HFF-Myc (cell line): Measurements from ENCODE around the gene PDE6B.
"Not testable (repeated sequence)": the region's sequence is repeated elsewhere in the genome, so short reads cannot be mapped to it uniquely, and the experiment has no call there.

Experiments used
- DNase-seq: peaks from one replicate; pipeline ENCODE4 v3.0.0-alpha.2; 2011; ENCODE audit warnings: low read depth; ENCODE audit errors: extremely low read depth
- H3K4me3 ChIP-seq: replicated peaks from 2 replicates; pipeline ENCODE4 v1.5.1; 2011; ENCODE audit warnings: low read depth, mild to moderate bottlenecking, control low read depth, low read length
- TF ChIP-seq, protein P1 (sequence below): IDR thresholded peaks from 2 replicates; pipeline ENCODE4 v1.5.1; 2012; ENCODE audit warnings: mild to moderate bottlenecking, low read depth, low read length, control low read depth; ENCODE audit errors: missing control alignments

PDE6B gene

DNA sequence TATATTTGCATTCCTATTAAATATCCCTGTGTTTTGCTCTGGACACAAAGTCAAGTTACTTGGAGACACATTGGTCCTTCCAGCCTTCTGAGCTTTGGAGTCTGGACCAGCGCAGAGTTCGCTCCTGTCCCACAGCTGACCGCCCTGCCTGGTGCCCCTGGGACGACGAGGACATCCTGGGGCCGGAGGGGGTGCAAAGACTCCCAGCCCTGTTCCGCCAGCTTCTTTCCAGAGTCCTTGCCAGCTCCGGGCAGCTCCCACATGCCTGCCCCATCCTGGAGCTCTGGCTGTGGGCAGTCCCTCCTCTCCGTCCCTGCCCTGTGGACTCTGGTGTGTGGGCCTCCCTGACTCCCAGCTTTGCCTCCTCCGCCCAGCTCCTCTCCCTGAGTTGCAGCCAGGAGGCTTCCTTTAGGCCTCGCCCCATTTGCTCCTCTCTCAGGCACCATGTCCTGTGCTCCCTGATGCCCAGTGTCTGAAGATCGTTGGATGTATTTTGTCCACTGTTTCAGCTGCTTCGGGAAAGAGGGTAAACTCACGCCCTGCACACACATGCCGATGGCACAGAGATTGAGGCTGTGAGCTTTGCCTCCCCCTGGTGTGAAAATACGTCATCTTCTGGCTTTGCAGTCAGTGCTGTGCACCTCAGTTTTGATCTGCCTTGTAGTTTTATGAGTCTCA lies 75.4 kb downstream of the PDE6B start:
- TF ChIP-seq, protein P1, sequence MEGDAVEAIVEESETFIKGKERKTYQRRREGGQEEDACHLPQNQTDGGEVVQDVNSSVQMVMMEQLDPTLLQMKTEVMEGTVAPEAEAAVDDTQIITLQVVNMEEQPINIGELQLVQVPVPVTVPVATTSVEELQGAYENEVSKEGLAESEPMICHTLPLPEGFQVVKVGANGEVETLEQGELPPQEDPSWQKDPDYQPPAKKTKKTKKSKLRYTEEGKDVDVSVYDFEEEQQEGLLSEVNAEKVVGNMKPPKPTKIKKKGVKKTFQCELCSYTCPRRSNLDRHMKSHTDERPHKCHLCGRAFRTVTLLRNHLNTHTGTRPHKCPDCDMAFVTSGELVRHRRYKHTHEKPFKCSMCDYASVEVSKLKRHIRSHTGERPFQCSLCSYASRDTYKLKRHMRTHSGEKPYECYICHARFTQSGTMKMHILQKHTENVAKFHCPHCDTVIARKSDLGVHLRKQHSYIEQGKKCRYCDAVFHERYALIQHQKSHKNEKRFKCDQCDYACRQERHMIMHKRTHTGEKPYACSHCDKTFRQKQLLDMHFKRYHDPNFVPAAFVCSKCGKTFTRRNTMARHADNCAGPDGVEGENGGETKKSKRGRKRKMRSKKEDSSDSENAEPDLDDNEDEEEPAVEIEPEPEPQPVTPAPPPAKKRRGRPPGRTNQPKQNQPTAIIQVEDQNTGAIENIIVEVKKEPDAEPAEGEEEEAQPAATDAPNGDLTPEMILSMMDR = no peak
- no peak for DNase-seq
- H3K4me3 ChIP-seq = no peak overlapping the region

DNA sequence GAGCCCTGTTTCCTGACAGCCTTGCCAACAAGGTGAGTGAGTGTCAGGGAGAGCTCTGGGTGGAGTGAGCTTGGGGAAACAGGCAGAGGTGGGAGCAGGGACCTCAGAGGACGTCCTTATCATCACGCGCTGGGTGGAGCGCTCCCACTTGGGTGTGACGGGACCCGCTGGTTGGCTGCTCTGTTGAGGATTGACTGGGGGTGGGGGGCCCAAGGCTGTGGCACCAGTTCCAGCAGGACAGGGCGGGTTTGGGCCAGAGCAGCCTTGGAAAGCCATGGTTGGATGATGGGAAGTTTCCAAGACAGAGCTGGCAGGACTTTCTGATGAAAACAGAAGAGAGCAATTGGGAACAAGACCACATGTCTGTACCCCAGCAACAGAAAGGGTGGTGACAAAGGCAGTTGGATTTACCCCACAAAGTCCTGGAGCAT lies 77.3 kb downstream of the PDE6B start:
- no peak overlapping the region for H3K4me3 ChIP-seq
- DNase-seq = no peak
- TF ChIP-seq, protein P1 = no peak

DNA sequence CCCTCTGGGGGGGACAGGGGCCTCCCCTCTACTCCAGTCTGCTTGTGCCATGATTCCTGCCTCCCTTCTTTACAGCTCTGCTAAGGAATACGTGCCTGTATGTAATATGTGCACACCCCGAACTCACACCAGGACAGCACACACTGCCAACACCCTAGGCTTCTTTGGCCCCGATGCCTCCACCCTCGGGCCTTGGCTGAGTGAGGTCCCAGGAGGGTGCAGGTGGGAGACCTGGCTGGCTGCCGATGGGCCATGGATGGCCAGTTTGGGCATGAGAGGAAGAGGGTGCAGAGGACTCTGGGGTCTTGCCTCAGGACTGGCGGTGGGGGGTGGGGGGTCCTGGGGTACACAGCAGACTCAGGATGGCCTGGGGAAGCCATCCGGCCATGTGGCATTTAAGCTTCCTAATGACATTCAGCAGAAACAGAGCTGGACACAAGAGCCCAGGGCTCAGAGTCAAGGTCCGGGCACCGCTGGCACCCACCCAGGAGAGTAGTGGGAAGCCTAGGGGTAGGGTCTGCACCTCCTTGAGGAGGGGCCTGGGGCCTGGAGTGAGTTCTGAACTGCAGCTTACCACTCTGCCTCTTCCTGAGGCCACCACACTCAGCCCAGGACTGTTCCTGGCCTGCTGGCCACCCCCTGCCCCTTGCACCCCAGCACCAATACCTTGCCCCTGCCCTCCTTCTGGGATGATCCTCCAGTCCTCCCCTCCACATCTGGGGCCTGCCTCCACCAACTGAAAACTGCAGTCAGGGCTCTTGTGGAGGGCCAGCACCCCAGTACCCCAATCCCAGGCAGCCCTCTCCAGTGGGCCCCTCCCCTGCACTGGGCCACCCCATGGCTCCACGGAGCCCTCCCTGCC lies 78.2 kb downstream of the PDE6B start:
- no peak overlapping the region for H3K4me3 ChIP-seq
- TF ChIP-seq, protein P1 = no peak
- no peak for DNase-seq

DNA sequence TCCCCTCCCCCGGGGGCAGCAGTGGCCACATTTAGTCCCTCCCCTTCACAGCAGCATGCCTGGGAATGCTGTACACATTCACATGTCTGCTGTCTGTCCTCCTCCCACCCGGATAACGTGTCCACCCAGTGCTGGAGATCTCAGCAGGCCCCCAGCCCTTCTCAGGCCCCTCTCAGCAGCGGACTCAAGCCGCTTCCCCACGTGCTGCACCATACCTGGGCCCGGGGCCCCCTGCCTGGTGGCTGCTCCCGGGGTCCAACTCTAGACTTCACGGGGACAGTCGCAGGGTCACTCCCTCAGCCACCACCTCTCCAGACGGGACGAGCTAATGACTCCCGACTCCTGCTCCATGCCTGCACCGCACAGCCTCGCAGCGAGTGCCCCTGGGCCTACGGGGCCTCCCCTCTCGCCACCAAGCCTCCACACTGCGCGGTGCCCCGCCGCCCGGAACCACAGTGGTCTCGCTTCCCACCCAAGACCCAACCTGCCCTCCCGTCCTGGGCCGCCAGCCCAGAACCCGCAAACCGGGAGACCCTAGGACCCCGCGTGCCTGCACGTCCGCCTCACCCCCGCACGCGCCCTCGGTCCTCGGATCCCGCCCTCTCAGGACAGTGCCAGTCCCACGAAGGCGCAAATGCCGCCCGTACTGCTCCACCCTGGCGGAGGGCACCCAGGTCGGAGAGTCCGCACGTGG lies 79.0 kb downstream of the PDE6B start:
- TF ChIP-seq, protein P1 = no peak
- no peak overlapping the region for H3K4me3 ChIP-seq
- no peak for DNase-seq

DNA sequence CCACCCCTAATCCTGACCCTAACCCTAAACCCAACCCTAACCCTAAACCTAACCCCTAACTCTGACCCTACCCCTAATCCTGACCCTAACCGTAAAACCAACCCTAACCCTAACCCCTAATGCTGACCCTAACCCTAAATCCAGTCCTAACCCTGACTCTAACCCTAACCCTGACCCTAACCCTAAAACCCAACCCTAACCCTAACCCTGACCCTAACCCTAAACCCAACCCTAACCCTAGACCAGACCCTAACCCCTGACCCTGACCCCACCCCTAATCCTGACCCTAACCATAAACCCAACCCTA lies 79.6 kb downstream of the PDE6B start:
- no peak overlapping the region for H3K4me3 ChIP-seq
- DNase-seq = no peak
- TF ChIP-seq, protein P1 = no peak

DNA sequence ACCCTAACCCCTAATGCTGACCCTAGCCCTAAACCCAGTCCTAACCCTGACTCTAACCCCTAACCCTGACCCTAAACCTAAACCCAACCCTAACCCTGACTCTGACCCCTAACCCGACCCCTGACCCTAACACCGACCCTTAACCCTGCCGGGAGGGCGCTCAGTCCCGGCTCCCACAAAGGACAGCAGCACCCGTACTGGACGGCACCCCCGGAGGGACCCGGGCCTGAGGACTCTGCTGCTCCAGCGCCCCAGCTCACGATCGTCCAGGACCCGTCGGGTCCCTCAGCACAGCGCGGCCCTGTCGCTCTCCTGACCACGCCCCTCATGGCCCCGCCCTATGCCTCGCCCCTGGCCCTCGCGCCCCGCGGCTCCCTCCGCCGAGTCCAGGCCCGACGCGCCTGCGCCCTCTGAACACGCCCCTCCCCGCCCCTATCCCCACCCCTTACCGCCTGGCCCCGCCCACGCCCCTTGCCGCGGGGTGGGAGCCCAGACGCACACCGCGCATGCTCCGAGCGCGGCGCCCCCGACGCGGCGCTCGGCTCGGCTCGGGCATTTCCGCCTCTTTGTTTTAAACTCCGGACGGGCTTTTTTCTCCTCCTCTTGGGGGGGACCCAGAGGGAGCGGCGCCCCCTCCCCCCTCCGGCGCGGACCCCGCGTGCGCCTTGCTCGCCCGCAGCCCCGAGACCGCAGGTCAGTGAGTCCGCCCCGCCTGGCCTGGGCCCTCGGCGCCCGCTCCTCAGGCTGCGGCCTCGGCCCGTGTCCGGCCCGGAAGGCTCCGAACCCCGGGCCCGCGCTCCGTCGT lies 80.1 kb downstream of the PDE6B start, which contains the start of gene PCGF3:
Gene PCGF3 (plus strand): TSS at position 555 of the 805 bp plus-strand sequence. CDS start 27,849 bp downstream, outside the sequence.
- TF ChIP-seq, protein P1 = no peak
- peak within 1 kb of the TSS; percentile 95 for H3K4me3 ChIP-seq
- peak; percentile 49 for DNase-seq

DNA sequence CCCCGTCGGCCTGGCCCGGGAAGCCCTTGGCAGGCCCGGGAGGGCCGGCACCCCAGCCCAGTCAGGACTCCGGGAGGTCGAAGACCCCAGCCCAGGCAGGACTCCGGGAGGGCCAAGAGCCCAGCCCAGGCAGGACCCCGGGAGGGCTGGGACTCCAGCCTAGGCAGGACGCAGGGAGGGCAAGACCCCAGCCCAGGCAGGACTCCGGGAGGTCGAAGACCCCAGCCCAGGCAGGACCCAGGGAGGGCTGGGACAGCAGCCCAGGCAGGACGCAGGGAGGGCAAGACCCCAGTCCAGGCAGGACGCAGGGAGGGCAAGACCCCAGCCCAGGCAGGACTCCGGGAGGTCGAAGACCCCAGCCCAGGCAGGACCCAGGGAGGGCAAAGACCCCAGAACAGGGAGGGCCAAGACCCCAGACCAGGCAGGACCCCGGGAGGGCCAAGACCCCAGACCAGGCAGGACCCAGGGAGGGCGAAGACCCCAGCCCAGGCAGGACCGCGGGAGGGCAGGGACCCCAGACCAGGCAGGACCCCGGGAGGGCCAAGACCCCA lies 80.8 kb downstream of the PDE6B start:
- DNase-seq = not testable (repeated sequence)

More for the DNA sequence above, 80.8 kb downstream of the PDE6B start:
- H3K4me3 ChIP-seq = peak overlapping the region; percentile 95
